ENCODE results near the gene RPL31.

GRCh38 chr2:101012706-101013181, 10.7 kb downstream of the RPL31 start:
- TF ChIP-seq POLR2AphosphoS5 (IDR thresholded peaks at IDR 0.05; ENCODE audit: low read depth) = no peak
- TF ChIP-seq CTCF (IDR thresholded peaks at IDR 0.05; ENCODE audit: insufficient read depth, low read length) = peak; percentile 56
- TF ChIP-seq REST (IDR thresholded peaks at IDR 0.05; ENCODE audit: insufficient replicate concordance, low read depth) = no peak
- no peak for TF ChIP-seq SPI1 (IDR thresholded peaks at IDR 0.05; ENCODE audit: borderline replicate concordance, low read depth)
- TF ChIP-seq GABPA (IDR thresholded peaks at IDR 0.05; ENCODE audit: low read depth) = no peak
